ENCODE results near the gene C6orf89.

DNA sequence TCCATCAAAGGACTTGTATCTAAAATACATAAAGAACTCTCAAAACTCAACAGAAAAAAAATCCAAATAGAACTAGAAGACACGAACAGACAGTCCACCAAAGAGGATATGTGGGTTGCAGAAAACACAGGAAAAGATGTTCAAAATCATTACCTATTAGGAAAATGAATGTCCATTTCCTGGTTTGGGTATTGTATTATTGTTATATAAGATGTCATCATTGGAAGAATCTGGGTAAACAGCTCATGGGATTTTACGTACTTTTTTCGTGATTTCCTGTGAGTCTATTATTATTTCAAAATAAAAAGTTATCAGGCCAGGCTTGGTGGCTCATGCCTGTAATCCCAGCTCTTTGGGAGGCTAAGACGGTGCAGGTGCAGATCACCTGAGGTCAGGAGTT lies 59.5 kb downstream of the C6orf89 start:
- TF ChIP-seq, protein P1, sequence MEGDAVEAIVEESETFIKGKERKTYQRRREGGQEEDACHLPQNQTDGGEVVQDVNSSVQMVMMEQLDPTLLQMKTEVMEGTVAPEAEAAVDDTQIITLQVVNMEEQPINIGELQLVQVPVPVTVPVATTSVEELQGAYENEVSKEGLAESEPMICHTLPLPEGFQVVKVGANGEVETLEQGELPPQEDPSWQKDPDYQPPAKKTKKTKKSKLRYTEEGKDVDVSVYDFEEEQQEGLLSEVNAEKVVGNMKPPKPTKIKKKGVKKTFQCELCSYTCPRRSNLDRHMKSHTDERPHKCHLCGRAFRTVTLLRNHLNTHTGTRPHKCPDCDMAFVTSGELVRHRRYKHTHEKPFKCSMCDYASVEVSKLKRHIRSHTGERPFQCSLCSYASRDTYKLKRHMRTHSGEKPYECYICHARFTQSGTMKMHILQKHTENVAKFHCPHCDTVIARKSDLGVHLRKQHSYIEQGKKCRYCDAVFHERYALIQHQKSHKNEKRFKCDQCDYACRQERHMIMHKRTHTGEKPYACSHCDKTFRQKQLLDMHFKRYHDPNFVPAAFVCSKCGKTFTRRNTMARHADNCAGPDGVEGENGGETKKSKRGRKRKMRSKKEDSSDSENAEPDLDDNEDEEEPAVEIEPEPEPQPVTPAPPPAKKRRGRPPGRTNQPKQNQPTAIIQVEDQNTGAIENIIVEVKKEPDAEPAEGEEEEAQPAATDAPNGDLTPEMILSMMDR (IDR thresholded peaks at IDR 0.05), result no peak
- TF ChIP-seq POLR2A (IDR thresholded peaks at IDR 0.05) (no peak), POLR2AphosphoS5 (IDR thresholded peaks at IDR 0.05; ENCODE audit: insufficient read depth in 1 of 2, low read depth in 1 of 2) (no peak)

Data from vagina (tissue), 2 donors.